OCI-LY3 (cell line): ENCODE measurements around the gene DENR.
"Not testable (repeated sequence)": the region's sequence is repeated elsewhere in the genome, so short reads cannot be mapped to it uniquely, and the experiment has no call there.

Experiments used
- H2AFZ ChIP-seq: fragments of 200-600, 300-600 bp; shearing (Covaris generic); 2 replicates; pipeline ENCODE4 v1.6.0; 2014; ENCODE audit warnings: antibody characterized with exemption, low read depth, low read length
- H3K27ac ChIP-seq: fragments of 200-600, 300-600 bp; sonication (generic); 2 replicates; pipeline ENCODE4 v1.5.1; 2014; ENCODE audit warnings: mild to moderate bottlenecking, low read length, moderate library complexity, mixed read lengths
- H3K27me3 ChIP-seq: fragments of 200-600, 300-600 bp; sonication (generic); 2 replicates; pipeline ENCODE4 v1.6.1; 2014; ENCODE audit warnings: low read depth, low read length, mixed read lengths
- H3K36me3 ChIP-seq: fragments of 200-600, 300-600 bp; sonication (generic); replicated peaks from 2 replicates; pipeline ENCODE3; 2014; ENCODE audit warnings: low read depth, low read length, mixed read lengths
- H3K4me1 ChIP-seq: fragments of 300-600, 200-600 bp; sonication (generic); 2 replicates; pipeline ENCODE4 v1.6.1; 2014; ENCODE audit warnings: low read length, mixed read lengths
- H3K4me2 ChIP-seq: fragments of 200-600, 300-600 bp; sonication (generic); 2 replicates; pipeline ENCODE4 v1.6.1; 2014; ENCODE audit warnings: low read length, mixed read lengths
- H3K4me3 ChIP-seq: fragments of 300-600, 200-600 bp; sonication (generic); 2 replicates; pipeline ENCODE4 v1.5.1; 2014; ENCODE audit warnings: antibody characterized with exemption, mild to moderate bottlenecking, low read length, moderate library complexity
- H3K79me2 ChIP-seq: fragments of 300-600, 200-600 bp; shearing (Covaris generic); 2 replicates; pipeline ENCODE4 v1.6.1; 2014; ENCODE audit warnings: mild to moderate bottlenecking, low read length, mixed read lengths
- H3K9ac ChIP-seq: fragments of 300-600, 200-600 bp; shearing (Covaris generic); 2 replicates; pipeline ENCODE4 v1.6.0; 2014; ENCODE audit warnings: mild to moderate bottlenecking, low read length, moderate library complexity
- H3K9me3 ChIP-seq: fragments of 200-600, 300-600 bp; shearing (Covaris generic); 2 replicates; pipeline ENCODE4 v1.6.1; 2014; ENCODE audit warnings: low read length, mixed read lengths; ENCODE audit not compliant: insufficient read depth
- H4K20me1 ChIP-seq: fragments of 200-600, 300-600 bp; sonication (generic); 2 replicates; pipeline ENCODE4 v1.6.1; 2016; ENCODE audit warnings: low read length, mixed read lengths; ENCODE audit not compliant: insufficient read depth
- EZH2phosphoT487 ChIP-seq: fragments of 200-600 bp; shearing (Covaris generic); IDR thresholded peaks from 2 replicates; pipeline ENCODE4 v1.6.1; 2018; ENCODE audit warnings: antibody characterized with exemption, mixed run types, low read depth
- TF ChIP-seq, protein P1 (sequence below): fragments of 200-600, 300-600 bp; sonication (generic); IDR thresholded peaks from 2 replicates; pipeline ENCODE4 v1.5.1; 2014; ENCODE audit warnings: antibody characterized with exemption, low read length, low read depth

Gene DENR

DNA sequence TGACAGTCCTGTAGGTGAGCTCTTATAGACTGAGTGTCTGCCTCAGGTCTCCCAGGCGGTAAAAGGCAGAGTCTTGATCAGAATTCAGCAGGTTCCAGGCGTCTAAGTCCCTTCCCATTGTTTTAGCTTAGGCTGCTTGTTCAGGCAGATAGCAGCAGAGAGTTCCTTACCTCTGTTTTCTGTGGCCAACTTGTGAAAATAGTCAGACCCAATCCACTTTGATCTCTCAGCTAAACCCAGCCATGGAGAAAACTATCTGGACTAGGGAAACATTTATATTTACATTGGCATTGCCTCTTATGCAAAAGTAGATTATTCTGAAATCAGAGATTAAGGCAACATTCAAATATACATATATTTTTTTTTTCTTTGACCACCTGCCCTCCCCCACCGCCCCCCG, 43.2 kb downstream of the DENR start:
- Histone ChIP-seq H3K36me3 (no peaks in the 10 kb centered on the region), H3K27ac (no peak overlapping the region), H4K20me1 (no peaks in the 10 kb centered on the region), H3K27me3 (no peaks in the 10 kb centered on the region), H3K9me3 (no peaks in the 10 kb centered on the region), H3K4me3 (no peak overlapping the region), H2AFZ (no peak overlapping the region), H3K4me2 (no peak overlapping the region), H3K9ac (no peak overlapping the region), H3K4me1 (no peaks in the 10 kb centered on the region), H3K79me2 (no peaks in the 10 kb centered on the region)
- no peak for TF ChIP-seq EZH2phosphoT487
- TF ChIP-seq, protein P1, sequence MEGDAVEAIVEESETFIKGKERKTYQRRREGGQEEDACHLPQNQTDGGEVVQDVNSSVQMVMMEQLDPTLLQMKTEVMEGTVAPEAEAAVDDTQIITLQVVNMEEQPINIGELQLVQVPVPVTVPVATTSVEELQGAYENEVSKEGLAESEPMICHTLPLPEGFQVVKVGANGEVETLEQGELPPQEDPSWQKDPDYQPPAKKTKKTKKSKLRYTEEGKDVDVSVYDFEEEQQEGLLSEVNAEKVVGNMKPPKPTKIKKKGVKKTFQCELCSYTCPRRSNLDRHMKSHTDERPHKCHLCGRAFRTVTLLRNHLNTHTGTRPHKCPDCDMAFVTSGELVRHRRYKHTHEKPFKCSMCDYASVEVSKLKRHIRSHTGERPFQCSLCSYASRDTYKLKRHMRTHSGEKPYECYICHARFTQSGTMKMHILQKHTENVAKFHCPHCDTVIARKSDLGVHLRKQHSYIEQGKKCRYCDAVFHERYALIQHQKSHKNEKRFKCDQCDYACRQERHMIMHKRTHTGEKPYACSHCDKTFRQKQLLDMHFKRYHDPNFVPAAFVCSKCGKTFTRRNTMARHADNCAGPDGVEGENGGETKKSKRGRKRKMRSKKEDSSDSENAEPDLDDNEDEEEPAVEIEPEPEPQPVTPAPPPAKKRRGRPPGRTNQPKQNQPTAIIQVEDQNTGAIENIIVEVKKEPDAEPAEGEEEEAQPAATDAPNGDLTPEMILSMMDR = no peak

DNA sequence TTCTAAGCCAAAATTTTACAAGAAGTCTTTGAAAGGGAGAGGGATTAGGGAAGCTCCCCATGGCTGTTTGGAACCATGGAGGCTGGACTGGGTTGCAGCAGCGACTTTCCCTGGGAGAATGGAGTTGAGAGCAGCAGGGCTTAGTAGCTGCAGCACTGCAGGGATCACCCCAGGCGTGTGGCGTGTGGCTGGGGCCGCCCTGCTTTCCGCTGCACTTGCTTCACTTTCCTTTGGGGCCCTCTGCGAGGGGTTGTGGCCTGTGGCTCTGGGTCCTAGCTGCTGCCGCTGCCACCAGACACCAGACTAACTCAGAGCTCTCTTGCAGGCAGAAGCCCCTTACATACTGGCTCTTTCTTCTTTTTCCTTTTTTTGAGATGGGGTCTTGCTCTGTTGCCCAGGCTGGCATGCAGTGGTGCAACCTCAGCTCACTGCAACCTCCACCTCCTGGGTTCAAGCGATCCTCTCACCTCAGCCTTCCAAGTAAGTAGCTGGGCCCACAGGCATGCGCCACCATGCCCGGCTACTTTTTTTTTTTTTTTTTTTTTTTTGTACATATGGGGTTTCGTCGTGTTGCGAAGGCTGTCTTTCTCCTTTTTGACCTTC, 47.1 kb downstream of the DENR start:
- Histone ChIP-seq H3K9ac (no peak overlapping the region), H3K36me3 (no peaks in the 10 kb centered on the region), H4K20me1 (no peaks in the 10 kb centered on the region), H3K9me3 (no peaks in the 10 kb centered on the region), H3K27me3 (no peaks in the 10 kb centered on the region), H3K4me1 (no peaks in the 10 kb centered on the region), H3K27ac (no peak overlapping the region), H3K79me2 (no peaks in the 10 kb centered on the region), H3K4me3 (no peak overlapping the region), H3K4me2 (no peak overlapping the region), H2AFZ (no peak overlapping the region)
- TF ChIP-seq, protein P1 = no peak
- TF ChIP-seq EZH2phosphoT487 = no peak

DNA sequence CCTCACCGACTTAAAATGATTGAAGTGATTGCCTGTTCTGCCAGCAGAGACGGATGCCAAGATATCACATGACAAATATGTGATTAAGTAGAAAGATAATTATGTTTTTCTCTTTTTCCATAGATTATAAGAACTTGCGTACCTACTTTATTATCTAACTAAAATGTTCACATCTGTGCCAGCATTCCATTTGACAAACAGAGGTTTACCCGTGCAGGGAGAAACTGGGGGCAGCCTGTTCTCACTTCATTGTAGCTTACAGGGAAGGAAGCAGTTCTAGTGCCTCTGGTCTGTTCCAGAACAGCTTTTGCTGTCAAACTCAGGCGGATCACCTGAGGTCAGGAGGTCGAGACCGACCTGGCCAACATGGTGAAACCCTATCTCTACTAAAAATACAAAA, 51.3 kb downstream of the DENR start:
- Histone ChIP-seq H3K9ac (no peak overlapping the region), H3K4me2 (no peak overlapping the region), H3K4me1 (peaks cover 3% of the 10 kb centered on the region; the same call in 1 of the 2 replicates), H4K20me1 (no peaks in the 10 kb centered on the region), H2AFZ (no peak overlapping the region), H3K79me2 (no peaks in the 10 kb centered on the region), H3K4me3 (no peak overlapping the region), H3K27me3 (no peaks in the 10 kb centered on the region), H3K9me3 (no peaks in the 10 kb centered on the region), H3K27ac (no peak overlapping the region), H3K36me3 (no peaks in the 10 kb centered on the region)
- TF ChIP-seq EZH2phosphoT487 = no peak
- TF ChIP-seq, protein P1 = no peak

DNA sequence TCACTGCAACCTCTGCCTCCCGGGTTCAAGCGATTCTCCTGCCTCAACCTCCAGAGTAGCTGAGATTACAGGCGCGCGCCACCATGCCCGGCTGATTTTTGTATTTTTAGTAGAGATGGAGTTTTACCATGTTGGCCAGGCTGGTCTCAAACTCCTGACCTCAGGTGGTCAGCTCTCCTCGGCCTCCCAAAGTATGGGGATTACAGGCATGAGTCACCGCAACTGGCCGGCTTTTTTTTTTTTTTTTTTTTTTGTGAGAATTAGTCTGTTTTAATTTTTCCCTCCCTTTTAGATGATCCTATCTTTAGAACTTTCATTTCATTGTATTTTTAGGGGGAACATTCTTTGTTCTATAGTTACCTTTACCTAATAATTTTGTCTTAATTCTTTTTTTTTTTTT, 52.3 kb downstream of the DENR start:
- not testable (repeated sequence) for H4K20me1 ChIP-seq, H3K4me1 ChIP-seq, H3K79me2 ChIP-seq, H3K27me3 ChIP-seq, H3K9me3 ChIP-seq, H3K27ac ChIP-seq, H3K36me3 ChIP-seq, H3K4me3 ChIP-seq, H2AFZ ChIP-seq, H3K4me2 ChIP-seq, H3K9ac ChIP-seq
